MM.1S (cell line): ENCODE results near the gene SENP8.

Source experiments
- CTCF ChIP-seq: fragments of 300-600 bp; sonication (generic); IDR thresholded peaks from 2 replicates; pipeline ENCODE4 v1.5.1; 2016; ENCODE audit warnings: antibody characterized with exemption, low read length, mixed read lengths
- EZH2 ChIP-seq: fragments of 300-600 bp; sonication (generic); optimal IDR thresholded peaks from 2 replicates; pipeline ENCODE3; 2017; ENCODE audit warnings: low read depth, mild to moderate bottlenecking, antibody characterized with exemption, low read length, mixed read lengths
- EZH2phosphoT487 ChIP-seq: fragments of 300-600 bp; sonication (generic); IDR thresholded peaks from 2 replicates; pipeline ENCODE4 v1.6.1; 2018; ENCODE audit warnings: antibody characterized with exemption, low read length

GRCh38 chr15:72110355-72110754 is 7.8 kb upstream of the SENP8 start:
- no peak for TF ChIP-seq CTCF
- no peak for TF ChIP-seq EZH2
- TF ChIP-seq EZH2phosphoT487 = no peak
